PC-3 (cell line): ENCODE measurements around the gene CCDC136.

Experiments used
- EZH2phosphoT487 ChIP-seq: fragments of 300-600 bp; sonication (generic); IDR thresholded peaks from 2 replicates; pipeline ENCODE4 v1.6.1; 2018; ENCODE audit warnings: mild to moderate bottlenecking, antibody characterized with exemption, low read length, borderline replicate concordance
- TF ChIP-seq, protein P1 (sequence below): fragments of 300-600 bp; sonication (generic); conservative IDR thresholded peaks from 2 replicates; pipeline ENCODE4 v1.5.1; 2017; ENCODE audit warnings: antibody characterized with exemption, low read depth, mild to moderate bottlenecking, low read length

DNA sequence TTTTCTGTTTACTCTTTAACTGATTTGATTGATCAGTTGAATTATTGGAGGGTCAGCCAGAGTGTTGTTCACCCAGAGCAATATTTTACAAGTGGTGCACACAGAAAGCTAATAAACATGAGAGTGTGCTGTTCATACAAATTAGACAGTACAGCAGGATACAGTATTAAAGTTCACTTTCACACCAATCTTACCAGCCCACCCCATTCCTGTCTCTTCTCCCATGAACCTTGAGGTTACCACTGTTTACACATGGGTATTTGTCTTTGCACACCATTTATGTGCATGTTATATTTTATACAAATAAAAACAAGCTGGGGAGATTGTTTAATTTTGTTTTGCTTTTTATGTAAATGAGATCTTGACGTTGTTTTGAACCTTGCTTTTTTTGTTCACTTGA lies 46.1 kb upstream of the CCDC136 start:
- TF ChIP-seq, protein P1, sequence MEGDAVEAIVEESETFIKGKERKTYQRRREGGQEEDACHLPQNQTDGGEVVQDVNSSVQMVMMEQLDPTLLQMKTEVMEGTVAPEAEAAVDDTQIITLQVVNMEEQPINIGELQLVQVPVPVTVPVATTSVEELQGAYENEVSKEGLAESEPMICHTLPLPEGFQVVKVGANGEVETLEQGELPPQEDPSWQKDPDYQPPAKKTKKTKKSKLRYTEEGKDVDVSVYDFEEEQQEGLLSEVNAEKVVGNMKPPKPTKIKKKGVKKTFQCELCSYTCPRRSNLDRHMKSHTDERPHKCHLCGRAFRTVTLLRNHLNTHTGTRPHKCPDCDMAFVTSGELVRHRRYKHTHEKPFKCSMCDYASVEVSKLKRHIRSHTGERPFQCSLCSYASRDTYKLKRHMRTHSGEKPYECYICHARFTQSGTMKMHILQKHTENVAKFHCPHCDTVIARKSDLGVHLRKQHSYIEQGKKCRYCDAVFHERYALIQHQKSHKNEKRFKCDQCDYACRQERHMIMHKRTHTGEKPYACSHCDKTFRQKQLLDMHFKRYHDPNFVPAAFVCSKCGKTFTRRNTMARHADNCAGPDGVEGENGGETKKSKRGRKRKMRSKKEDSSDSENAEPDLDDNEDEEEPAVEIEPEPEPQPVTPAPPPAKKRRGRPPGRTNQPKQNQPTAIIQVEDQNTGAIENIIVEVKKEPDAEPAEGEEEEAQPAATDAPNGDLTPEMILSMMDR: no peak
- no peak for TF ChIP-seq EZH2phosphoT487
